HEK293T (cell line): Measurements from ENCODE around the gene MRTO4.
A peak's percentile ranks its signal among the peaks of the same experiment; 100 is the strongest.
"Not testable (repeated sequence)": the region's sequence is repeated elsewhere in the genome, so short reads cannot be mapped to it uniquely, and the experiment has no call there.

Experiments
- CTCF ChIA-PET: fragments of 350-600 bp; formaldehyde crosslinking; extraction: SDS; loops from one replicate; lab custom pipeline; 2021; ENCODE audit warnings: antibody characterized with exemption, inconsistent platforms; lab: Yijun Ruan, JAX
- POLR2A ChIA-PET: fragments of 350-600 bp; formaldehyde crosslinking; extraction: SDS; loops from one replicate; lab custom pipeline; 2020; ENCODE audit warnings: antibody characterized with exemption, inconsistent platforms; lab: Yijun Ruan, JAX
- DNase-seq: peaks from one replicate; pipeline ENCODE4 v3.0.0; 2012; ENCODE audit warnings: mixed read lengths; ENCODE audit errors: extremely low spot score
- ARNT ChIP-seq: fragments of 450-650 bp; IDR thresholded peaks from 2 replicates; pipeline ENCODE4 v1.6.1; 2017; ENCODE audit warnings: mild to moderate bottlenecking
- BHLHE40 ChIP-seq: fragments of 450-650 bp; IDR thresholded peaks from 2 replicates; pipeline ENCODE4 v1.6.1; 2016; ENCODE audit warnings: mild to moderate bottlenecking, moderate library complexity, borderline replicate concordance
- CTBP1 ChIP-seq: fragments of 450-650 bp; IDR thresholded peaks from 2 replicates; pipeline ENCODE4 v1.6.1; 2016; ENCODE audit warnings: borderline replicate concordance
- ELF4 ChIP-seq: fragments of 450-650 bp; IDR thresholded peaks from 2 replicates; pipeline ENCODE4 v1.6.1; 2017; ENCODE audit warnings: antibody characterized with exemption
- FOXA1 ChIP-seq: fragments of 450-650 bp; IDR thresholded peaks from 2 replicates; pipeline ENCODE4 v1.6.1; 2016; ENCODE audit warnings: mild to moderate bottlenecking
- FOXK2 ChIP-seq: fragments of 450-650 bp; IDR thresholded peaks from 2 replicates; pipeline ENCODE4 v1.6.1; 2016; ENCODE audit warnings: mild to moderate bottlenecking
- FOXM1 ChIP-seq: fragments of 450-650 bp; IDR thresholded peaks from 2 replicates; pipeline ENCODE4 v1.6.1; 2017; ENCODE audit warnings: mild to moderate bottlenecking, borderline replicate concordance
- HDGF ChIP-seq: fragments of 450-650 bp; IDR thresholded peaks from 2 replicates; pipeline ENCODE4 v1.6.1; 2017; ENCODE audit warnings: antibody characterized with exemption, borderline replicate concordance
- L3MBTL2 ChIP-seq: fragments of 450-650 bp; conservative IDR thresholded peaks from 2 replicates; pipeline ENCODE4 v1.6.1; 2016; ENCODE audit warnings: mild to moderate bottlenecking
- LEF1 ChIP-seq: fragments of 450-650 bp; IDR thresholded peaks from 2 replicates; pipeline ENCODE4 v1.6.1; 2017; ENCODE audit warnings: mild to moderate bottlenecking, borderline replicate concordance
- NFRKB ChIP-seq: fragments of 450-650 bp; IDR thresholded peaks from 2 replicates; pipeline ENCODE4 v1.6.1; 2016; ENCODE audit warnings: mild to moderate bottlenecking, moderate library complexity
- PKNOX1 ChIP-seq: fragments of 450-650 bp; IDR thresholded peaks from 2 replicates; pipeline ENCODE4 v1.6.1; 2016
- SP1 ChIP-seq: fragments of 450-650 bp; IDR thresholded peaks from 2 replicates; pipeline ENCODE4 v1.6.1; 2017
- SUZ12 ChIP-seq: fragments of 450-650 bp; IDR thresholded peaks from 2 replicates; pipeline ENCODE4 v1.6.1; 2016; ENCODE audit warnings: mild to moderate bottlenecking
- TARDBP ChIP-seq: fragments of 450-650 bp; IDR thresholded peaks from 2 replicates; pipeline ENCODE4 v1.6.1; 2016
- ZNF384 ChIP-seq: fragments of 450-650 bp; IDR thresholded peaks from 2 replicates; pipeline ENCODE4 v1.6.1; 2016

MRTO4 gene

GRCh38 chr1:19240673-19241538 lies 10.7 kb upstream of the MRTO4 start:
- POLR2A ChIA-PET: interaction anchor here (2.4 kb wide), 1 partner anchor 10 kb away, joined by 11 read pairs; the partner anchor contains the start of genes EMC1 and MRTO4
- CTCF ChIA-PET: interaction anchor here (0.5 to 1.4 kb wide), 4 partner anchors 81 to 800 kb away, joined by 3 to 4 read pairs (median 3); no protein-coding TSS in a partner anchor
- TF ChIP-seq FOXK2 (no peak), ZNF384 (no peak), FOXM1 (no peak), BHLHE40 (no peak), HDGF (no peak), SUZ12 (no peak), ARNT (no peak), PKNOX1 (no peak), L3MBTL2 (no peak)
- peak; percentile 79 for DNase-seq

- TF ChIP-seq SP1 (no peak), PKNOX1 (no peak), FOXK2 (no peak), NFRKB (no peak), SUZ12 (no peak), FOXA1 (no peak), BHLHE40 (no peak), CTBP1 (no peak), L3MBTL2 (no peak), ARNT (no peak), HDGF (no peak), TARDBP (no peak), ZNF384 (no peak), ELF4 (no peak), FOXM1 (no peak), LEF1 (no peak)
- DNase-seq: peak; percentile 30
- POLR2A ChIA-PET: interaction anchor here (1.1 to 2.2 kb wide), 8 partner anchors 9 to 43 kb away, joined by 3 to 12 read pairs (median 4); no protein-coding TSS in a partner anchor
- CTCF ChIA-PET: interaction anchor here (0.6 kb wide), 1 partner anchor 390 kb away, joined by 3 read pairs; no protein-coding TSS in a partner anchor
Measured at GRCh38 chr1:19250629-19251304, 838 bp upstream of the MRTO4 start.

- DNase-seq: no peak
- ChIA-PET POLR2A (no interaction called here), CTCF (no interaction called here)
- no peak for TF ChIP-seq SUZ12
- TF ChIP-seq HDGF: no peak
- TF ChIP-seq TARDBP: no peak
- TF ChIP-seq NFRKB: no peak
Measured at GRCh38 chr1:19254416-19254815, 2.8 kb downstream of the MRTO4 start.

- TF ChIP-seq FOXA1: no peak
- no peak for TF ChIP-seq SUZ12
- TF ChIP-seq HDGF: no peak
- TF ChIP-seq FOXK2: no peak
- TF ChIP-seq CTBP1: no peak
- no peak for TF ChIP-seq L3MBTL2
- ChIA-PET POLR2A (no interaction called here), CTCF (interaction anchor here (0.6 kb wide), 1 partner anchor 182 kb away, joined by 3 read pairs; no protein-coding TSS in a partner anchor)
- no peak for DNase-seq
Measured at GRCh38 chr1:19255288-19255687, 3.7 kb downstream of the MRTO4 start.

- CTCF ChIA-PET, POLR2A ChIA-PET, DNase-seq: not testable (repeated sequence)
Measured at GRCh38 chr1:19256301-19256700, 4.7 kb downstream of the MRTO4 start.

GRCh38 chr1:19257178-19257914 lies 5.7 kb downstream of the MRTO4 start:
- no peak for TF ChIP-seq LEF1
- no peak for TF ChIP-seq HDGF
- TF ChIP-seq SUZ12: no peak
- TF ChIP-seq ELF4: no peak
- no peak for TF ChIP-seq NFRKB
- no peak for TF ChIP-seq ARNT
- TF ChIP-seq ZNF384: no peak
- no peak for TF ChIP-seq FOXM1
- TF ChIP-seq FOXK2: no peak
- TF ChIP-seq BHLHE40: no peak
- no peak for TF ChIP-seq PKNOX1
- TF ChIP-seq TARDBP: no peak
- DNase-seq: no peak
- CTCF ChIA-PET: interaction anchor here (0.7 kb wide), 1 partner anchor 136 kb away, joined by 3 read pairs; no protein-coding TSS in a partner anchor
- POLR2A ChIA-PET: no interaction called here
